PC-3 (cell line): Measurements from ENCODE around the gene ZNF277.

Source experiments
- CTCF ChIP-seq: fragments of 300-600 bp; sonication (generic); conservative IDR thresholded peaks from 2 replicates; pipeline ENCODE4 v1.5.1; 2017; ENCODE audit warnings: antibody characterized with exemption, low read depth, mild to moderate bottlenecking, low read length
- EZH2 ChIP-seq: fragments of 300-600 bp; sonication (generic); IDR thresholded peaks from one replicate; pipeline ENCODE4 v1.6.1; 2017; ENCODE audit warnings: antibody characterized with exemption, mild to moderate bottlenecking, low read length; ENCODE audit not compliant: unreplicated experiment

DNA sequence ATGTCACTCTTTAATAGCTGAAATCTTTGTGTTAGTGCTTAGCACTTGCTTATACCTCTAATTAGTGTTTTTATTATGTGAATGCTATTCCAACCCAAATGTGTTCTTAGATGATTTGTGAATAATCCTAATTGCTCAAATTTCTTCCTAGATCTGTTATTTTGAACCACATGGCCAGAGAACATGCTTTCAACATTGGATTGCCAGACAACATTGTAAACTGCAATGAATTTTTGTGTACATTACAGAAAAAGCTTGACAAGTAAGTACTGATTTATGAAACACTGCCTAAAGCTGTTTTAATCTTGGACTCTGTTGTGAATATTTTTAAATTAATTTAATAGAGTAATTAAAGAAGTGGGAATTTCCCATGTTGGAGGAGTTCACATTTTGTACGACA, 121.1 kb downstream of the ZNF277 start:
- no peak for TF ChIP-seq CTCF
- TF ChIP-seq EZH2 = no peak
